GM18909 (cell line): Measurements from ENCODE around the gene MIEN1.
"Not testable (repeated sequence)": the region's sequence is repeated elsewhere in the genome, so short reads cannot be mapped to it uniquely, and the experiment has no call there.

Experiments
- ATAC-seq: cut with Tn5 transposase; IDR thresholded peaks from one replicate; pipeline ENCODE4 v1.9.1; 2021; ENCODE audit warnings: mild to moderate bottlenecking; ENCODE audit not compliant: unreplicated experiment, poor library complexity

MIEN1 gene, protein sequence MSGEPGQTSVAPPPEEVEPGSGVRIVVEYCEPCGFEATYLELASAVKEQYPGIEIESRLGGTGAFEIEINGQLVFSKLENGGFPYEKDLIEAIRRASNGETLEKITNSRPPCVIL

DNA sequence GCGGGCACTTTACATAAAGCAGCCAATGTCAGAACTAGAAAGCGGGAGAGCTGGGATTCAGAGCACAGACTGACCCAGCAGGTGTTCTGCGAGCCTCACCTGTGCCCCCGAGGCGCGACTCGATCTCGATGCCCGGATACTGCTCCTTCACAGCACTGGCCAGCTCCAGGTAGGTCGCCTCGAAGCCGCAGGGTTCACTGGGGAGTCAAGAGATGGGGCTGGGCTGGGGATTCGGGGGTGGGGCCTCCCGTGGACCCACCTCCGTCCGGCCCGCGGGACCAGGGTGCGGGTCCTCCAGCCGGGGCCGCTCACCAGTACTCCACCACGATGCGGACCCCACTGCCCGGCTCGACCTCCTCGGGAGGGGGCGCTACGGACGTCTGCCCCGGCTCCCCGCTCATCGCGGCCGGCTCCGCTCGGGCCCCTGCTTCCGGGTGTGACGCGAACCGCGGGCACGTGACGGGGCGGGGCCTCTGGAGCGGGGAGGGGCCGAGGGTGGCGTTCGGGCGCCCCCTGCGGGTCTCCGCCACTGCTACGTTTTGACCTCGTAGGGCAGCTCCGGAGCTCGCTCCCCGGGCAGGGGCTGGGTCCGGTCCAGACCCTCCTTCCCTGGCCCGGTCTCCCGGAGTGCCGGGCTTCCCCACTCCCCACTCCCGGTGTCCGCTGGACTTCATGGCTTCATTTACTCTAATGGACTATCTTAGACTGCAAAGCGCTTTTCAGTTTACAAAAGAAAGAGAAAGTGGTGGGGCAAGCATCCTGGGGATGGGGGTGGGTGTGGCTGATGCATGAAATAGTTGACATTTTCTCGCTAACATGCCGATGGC lies at the start of gene MIEN1:
Gene MIEN1, minus strand, starts transcription at position 438 of the 827 bp plus-strand sequence. Its CDS starts 37 bp downstream, at position 401.
- ATAC-seq: peak; percentile 92

DNA sequence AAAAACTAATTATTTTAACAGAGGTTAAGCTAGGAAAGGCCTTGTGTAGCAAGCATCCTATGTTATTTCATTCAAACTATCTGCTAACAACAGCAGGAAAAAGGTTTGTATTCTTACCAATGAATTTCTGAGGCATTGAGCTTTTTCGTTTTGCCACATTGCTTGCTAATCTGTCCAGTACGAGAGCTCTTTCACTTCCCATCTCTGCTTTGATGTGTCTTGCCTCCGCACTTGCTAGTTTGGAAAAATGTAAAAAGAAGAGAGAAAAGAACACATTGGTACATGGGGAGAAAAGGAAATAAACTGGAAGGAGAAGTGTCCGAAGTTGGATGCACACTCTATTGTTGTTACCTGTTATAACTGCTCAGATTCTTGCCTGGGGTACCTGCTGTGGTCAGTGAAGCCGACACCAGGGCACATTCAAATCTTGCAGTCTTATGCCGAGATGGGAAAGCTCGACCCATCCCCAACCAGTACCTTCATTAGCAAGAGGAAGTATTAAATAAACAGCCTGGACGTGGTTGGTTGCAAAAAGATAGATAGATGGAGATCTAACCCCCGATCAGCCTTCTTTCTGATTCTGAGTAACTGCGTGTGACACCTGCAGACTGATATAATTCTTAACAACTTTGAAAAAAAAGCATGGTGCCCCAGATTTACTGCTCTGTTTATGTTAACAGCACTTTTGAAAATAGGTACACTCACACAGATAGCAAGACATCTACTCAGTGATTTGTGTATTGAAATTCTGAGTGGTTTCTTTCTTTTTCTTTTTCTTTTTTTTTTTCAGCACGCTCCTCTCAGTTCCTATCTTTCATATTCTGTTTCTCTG lies 47.4 kb upstream of the MIEN1 start:
- peak; percentile 51 for ATAC-seq

GRCh38 chr17:39776252-39776651 lies 45.9 kb upstream of the MIEN1 start:
- no peak for ATAC-seq

DNA sequence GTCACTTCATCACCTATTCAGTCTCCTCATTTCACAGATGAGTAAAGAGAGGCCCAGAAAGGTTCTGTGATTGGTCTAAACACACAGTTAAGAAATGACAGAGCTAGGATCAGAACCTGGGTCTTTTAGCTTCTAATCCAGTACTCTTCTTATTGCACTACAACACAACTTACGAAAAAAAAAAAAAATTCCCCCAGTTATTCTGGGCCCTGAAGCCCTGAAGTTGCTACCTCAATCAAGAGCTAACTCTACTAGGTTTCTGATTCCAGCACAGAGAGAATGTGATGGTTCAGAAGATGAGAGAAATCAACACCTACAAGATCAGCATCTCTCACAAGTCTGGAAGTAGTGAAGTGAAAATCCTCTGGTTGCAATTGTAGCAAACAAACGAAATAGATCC lies 44.7 kb upstream of the MIEN1 start:
- ATAC-seq: no peak

DNA sequence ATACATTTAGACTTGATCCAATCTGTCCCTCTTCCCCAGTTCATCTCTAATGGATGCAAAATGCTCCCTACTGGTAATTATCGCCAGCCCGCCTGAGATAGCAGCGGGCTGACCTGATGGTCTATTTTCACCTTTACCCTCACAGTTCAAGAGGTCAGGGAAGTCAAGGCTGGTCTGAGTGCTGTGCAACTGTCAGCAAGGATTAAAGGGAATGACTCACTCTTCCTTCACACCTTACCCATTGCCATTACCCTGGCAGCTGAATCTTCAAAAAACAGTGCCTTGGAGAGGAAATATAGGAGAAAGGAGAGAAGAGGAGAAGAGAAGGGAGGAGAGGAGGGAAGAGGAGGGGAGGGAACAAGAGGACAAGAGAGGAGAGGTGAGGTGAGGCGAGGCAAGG lies 43.7 kb upstream of the MIEN1 start:
- ATAC-seq: no peak

DNA sequence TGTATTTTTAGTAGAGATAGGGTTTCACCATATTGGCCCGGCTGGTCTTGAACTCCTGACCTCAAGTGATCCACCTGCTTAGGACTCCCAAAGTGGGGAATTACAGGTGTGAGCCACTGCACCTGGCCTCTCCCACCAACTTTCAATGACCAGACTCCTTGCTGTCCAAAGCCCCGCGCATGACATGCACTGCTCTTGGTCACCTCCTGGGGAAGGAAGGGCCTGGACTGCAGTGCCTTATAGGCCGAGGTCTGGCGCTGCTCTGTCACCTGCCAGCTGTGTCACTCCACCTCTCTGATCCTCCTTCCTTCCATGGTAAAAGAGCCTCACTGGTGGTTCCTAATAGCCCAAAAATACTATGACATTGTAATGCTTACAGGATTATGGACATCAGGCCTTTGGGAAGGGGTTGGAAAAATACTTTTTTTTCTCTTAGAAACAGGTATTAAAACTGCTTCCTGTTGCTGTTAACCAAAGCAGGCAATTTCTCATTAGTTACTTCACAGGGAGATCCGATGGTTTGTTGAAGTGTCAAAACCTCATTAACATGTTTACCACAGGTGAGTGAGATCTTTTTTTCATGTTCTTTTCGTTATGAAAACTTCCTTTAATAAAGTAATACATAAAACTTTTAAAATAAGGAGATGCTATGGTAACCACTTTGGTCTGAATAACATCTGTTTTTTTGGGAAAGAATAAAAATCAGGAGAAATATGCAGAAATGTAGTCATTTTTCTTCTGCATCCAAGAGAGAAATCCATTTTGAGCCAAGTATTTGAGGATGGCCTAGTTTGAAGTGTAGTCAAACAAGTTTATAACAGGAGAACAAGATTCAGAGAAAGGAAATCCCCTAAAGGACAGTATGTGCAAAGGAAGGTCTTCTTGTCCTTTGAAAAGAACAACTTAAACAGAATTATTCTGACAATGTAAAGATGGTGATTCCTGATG lies 42.9 kb upstream of the MIEN1 start:
- ATAC-seq: no peak

GRCh38 chr17:39772415-39772814 lies 42.1 kb upstream of the MIEN1 start:
- ATAC-seq: no peak

DNA sequence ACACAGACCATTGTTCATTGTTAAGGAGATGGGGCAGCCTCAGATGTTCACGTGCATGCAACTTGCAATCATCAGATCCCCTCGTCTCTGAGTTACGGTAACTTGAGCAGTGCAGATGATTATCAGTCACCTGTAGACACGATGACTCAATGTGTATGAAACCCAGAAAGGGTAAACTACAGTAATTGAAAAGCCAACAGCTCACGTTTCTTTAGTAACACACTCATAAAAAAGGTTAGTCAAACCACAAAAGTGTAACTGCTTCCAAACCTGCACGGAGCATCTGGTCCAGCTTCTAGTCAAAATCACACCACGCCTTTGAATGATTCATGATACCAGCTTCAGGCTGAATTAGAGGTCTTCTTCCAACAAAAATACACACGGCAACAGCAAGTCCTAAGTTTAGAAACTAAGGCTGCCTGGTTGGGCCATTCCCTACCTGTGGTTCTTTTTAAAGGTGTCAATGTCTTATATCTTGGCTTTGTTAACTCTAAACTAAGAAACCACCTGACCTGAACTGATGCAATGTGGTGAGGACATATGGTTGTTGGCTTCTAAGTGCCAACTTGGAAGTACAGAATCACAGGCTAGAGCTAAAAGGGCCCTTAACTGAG lies 39.7 kb upstream of the MIEN1 start:
- ATAC-seq: peak; percentile 53

- no peak for ATAC-seq
These were observed 36.8 kb upstream of the MIEN1 start for GRCh38 chr17:39767147-39767546.

GRCh38 chr17:39765766-39766165 lies 35.4 kb upstream of the MIEN1 start:
- ATAC-seq: no peak

- no peak for ATAC-seq
These were observed 34.8 kb upstream of the MIEN1 start for GRCh38 chr17:39765175-39765574.

- not testable (repeated sequence) for ATAC-seq
These were observed 33.8 kb upstream of the MIEN1 start for GRCh38 chr17:39764171-39764570.

DNA sequence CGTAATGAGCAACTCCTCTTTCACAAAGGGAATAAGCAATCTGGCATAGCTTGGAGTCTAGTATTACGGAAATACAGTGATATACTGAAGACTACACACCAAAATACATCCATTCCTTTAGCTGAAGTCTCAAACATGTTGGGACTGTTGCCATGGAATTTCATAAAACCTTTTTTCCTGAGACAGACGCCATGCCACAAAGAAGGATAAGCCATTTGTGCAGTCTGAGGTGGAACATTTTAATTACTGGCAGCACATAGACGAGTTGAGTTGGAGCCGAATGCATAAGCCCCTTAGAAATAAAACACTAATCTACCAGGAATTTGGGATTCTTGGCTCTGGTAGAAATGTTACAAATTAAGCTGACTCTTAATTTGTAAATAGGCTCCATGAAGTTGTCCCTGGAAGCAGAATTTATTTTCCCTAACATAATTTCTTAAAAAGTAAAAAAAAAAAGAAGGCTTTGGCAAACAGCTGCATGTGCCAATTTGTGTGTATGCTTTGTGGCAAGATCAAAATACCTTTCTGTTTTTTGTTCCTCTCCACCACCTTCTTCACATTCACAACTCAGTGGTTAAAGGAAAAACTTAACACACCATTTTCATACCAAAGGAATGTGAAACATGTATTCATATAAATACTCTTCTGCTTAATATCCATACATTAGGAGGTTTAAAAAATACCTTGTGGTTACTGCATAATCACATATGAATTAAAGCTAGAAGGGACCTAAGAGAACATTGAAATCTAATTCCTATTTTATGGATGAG lies 32.9 kb upstream of the MIEN1 start:
- no peak for ATAC-seq

- no peak for ATAC-seq
These were observed 31.6 kb upstream of the MIEN1 start for GRCh38 chr17:39761861-39762496.

DNA sequence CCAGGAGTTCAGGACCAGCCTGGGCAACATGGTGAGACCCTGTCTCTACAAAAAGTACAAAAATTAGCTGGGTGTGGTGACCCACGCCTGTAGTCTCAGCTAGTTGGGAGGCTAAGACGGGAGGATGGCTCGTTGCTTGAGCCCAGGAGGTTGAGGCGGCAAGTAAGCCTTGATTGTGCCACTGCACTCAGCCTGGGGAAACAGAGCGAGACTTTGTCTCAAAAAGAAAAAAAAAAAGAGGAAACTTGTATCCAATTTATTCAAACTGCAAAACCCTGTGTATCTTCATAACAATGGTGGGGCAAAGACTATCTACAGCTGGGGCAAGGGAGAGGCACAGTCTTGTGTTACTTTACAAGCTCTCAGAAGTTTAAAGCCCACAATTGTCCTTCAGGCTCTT lies 28.9 kb upstream of the MIEN1 start:
- no peak for ATAC-seq

DNA sequence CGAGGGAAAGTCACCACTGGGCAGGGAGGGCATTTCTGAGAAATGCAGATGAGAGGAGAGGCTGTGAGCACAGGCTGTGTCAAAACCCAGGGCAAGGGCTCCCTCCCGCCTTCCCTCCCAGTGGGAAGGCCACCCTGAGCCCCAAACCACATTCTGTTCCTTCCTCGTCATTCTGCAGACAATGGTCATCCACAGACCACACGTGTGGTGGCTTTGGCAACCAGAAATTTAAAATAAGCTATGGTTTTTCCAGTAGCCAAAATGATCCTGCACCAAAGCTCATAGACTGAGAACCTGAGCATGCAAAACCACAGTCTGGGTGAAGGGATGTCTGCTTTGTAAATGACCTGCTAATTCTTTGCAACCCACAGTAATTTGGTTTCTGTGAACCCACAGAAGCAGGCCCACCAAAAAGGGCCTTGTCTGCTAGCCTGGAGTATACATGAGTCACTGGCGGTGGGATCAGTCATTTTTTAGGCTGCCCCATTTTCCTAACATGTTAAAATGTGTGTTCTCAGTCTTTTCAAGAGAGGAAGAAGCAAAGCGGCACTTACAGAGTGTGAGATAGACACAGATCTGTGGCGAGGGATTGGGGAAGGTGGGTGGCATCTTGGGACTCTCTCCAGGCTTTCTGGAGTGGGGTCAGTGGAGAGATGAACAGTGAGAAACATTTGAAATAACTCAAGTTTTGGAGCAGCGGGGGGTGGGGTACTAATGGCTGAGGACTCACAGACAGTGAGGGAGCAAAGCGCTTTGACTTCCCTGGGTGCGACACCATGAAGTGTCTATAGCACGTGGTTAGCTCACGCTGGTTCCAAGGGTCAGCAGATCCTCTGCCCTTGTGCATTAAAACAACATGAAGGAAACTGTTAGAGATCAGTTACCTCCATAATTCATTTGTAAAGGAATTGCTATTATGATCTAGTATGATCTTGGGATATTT lies 27.9 kb upstream of the MIEN1 start:
- ATAC-seq: no peak

DNA sequence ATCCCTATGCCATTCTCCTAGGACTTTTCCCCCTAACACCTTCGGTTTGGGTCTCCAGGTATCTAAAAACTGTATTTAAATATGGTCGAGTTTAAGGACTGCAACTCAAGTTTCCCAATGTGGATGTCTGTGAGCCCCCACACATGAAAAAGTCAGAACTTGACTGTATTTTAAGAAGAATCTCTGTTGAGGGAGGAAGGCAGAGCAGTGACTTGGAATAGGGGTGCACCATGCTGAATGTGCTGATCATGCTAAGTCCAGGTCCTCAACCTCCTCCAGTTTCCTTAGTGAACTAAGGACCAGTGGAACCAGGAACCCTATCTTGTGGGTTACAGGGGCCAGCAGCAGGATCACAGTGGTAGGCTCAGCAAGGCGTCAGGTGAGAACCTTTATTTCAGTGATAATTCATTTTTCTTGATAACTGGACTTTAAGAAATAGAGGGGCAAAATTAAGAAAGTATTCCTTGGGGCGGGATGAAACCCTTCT lies 26.9 kb upstream of the MIEN1 start:
- no peak for ATAC-seq
